Thymus (tissue), 11 donors: ENCODE measurements around the gene NR2F1-AS1. TPM values are rescaled to one million over a fixed set of nuclear protein-coding genes. Genes with fewer than 3 reads are reported as not detected.
"Not testable (repeated sequence)": the region's sequence is repeated elsewhere in the genome, so short reads cannot be mapped to it uniquely, and the experiment has no call there.

ENCODE experiments used
- DNase-seq, 9 donors: peaks; one replicate each; pipeline ENCODE4 v3.0.0-alpha.2; 2013; ENCODE audit warnings: low spot score in 9 of 9, low read depth in 6 of 9, missing footprints in 1 of 9
- H3K27ac ChIP-seq, 2 donors: one replicate each; pipeline ENCODE4 v1.5.1; 2013; ENCODE audit warnings: control low read depth in 1 of 2, low read depth in 1 of 2, low read length in 1 of 2, mild to moderate bottlenecking in 1 of 2, moderate library complexity in 1 of 2
- H3K27me3 ChIP-seq, 2 donors: one replicate each; pipeline ENCODE4 v1.5.1; 2013; ENCODE audit warnings: low read length in 1 of 2; ENCODE audit not compliant: control insufficient read depth in 2 of 2, insufficient read depth in 1 of 2
- H3K36me3 ChIP-seq, 2 donors: one replicate each; pipeline ENCODE4 v1.5.1; 2013; ENCODE audit warnings: low read length in 1 of 2, mild to moderate bottlenecking in 1 of 2, moderate library complexity in 1 of 2; ENCODE audit not compliant: control insufficient read depth in 2 of 2, insufficient read depth in 2 of 2
- H3K4me1 ChIP-seq, 2 donors: one replicate each; pipeline ENCODE4 v1.5.1; 2013; ENCODE audit warnings: low read length in 2 of 2; ENCODE audit not compliant: control insufficient read depth in 2 of 2, insufficient read depth in 2 of 2
- H3K4me3 ChIP-seq, 2 donors: one replicate each; pipeline ENCODE4 v1.5.1; 2013; ENCODE audit warnings: low read length in 2 of 2, control low read depth in 1 of 2, mild to moderate bottlenecking in 1 of 2
- H3K9me3 ChIP-seq, 2 donors: one replicate each; pipeline ENCODE4 v1.5.1; 2013; ENCODE audit warnings: low read length in 1 of 2, mild to moderate bottlenecking in 1 of 2; ENCODE audit not compliant: control insufficient read depth in 2 of 2, insufficient read depth in 1 of 2
- WGBS: extraction: QIAGEN DNeasy Blood & Tissue Kit; methylation state at CpG from one replicate; pipeline ENCODE4 v1.1.7; 2013; 5-methylcytosine and 5-hydroxymethylcytosine counted together
- polyA plus RNA-seq: library from polyadenylated mRNA; stranded (reverse); fragments of 200-250 nt; gene quantifications from one replicate; pipeline ENCODE4 v1.2.3, GENCODE V29; 2013
- total RNA-seq: library from RNA; stranded (reverse); fragments of 120-200 nt; gene quantifications from one replicate; pipeline ENCODE4 v1.2.4, GENCODE V29; 2013
- donor health status: healthy.

NR2F1-AS1 gene
- total and polyA plus RNA-seq, 2 donors: 2.0 to 5.0 TPM

GRCh38 chr5:93401634-93402213 lies 179.3 kb downstream of the NR2F1-AS1 start:
- 84% methylated on average over 3 of the region's 3 CpGs for WGBS
- peaks cover 0 to 5% of the 10 kb centered on the region in 2 donors for H3K9me3 ChIP-seq
- DNase-seq: no peak
- no peak overlapping the region for H3K4me3 ChIP-seq
- no peaks in the 10 kb centered on the region for H3K36me3 ChIP-seq
- H3K4me1 ChIP-seq: no peaks in the 10 kb centered on the region
- H3K27me3 ChIP-seq: no peaks in the 10 kb centered on the region
- H3K27ac ChIP-seq: no peak overlapping the region

GRCh38 chr5:93399675-93400074 lies 181.3 kb downstream of the NR2F1-AS1 start:
- Histone ChIP-seq H3K27ac (no peak overlapping the region), H3K36me3 (no peaks in the 10 kb centered on the region), H3K9me3 (peaks cover 0 to 9% of the 10 kb centered on the region in 2 donors), H3K4me3 (no peak overlapping the region), H3K27me3 (no peaks in the 10 kb centered on the region), H3K4me1 (no peaks in the 10 kb centered on the region)
- no peak for DNase-seq
- 70% methylated on average over 3 of the region's 3 CpGs for WGBS

- no peak for DNase-seq
- H3K27ac ChIP-seq: no peak overlapping the region
- WGBS: 98% methylated on average over 1 of the region's 1 CpG
- no peaks in the 10 kb centered on the region for H3K36me3 ChIP-seq
- H3K9me3 ChIP-seq: peaks cover 0 to 9% of the 10 kb centered on the region in 2 donors
- H3K4me3 ChIP-seq: no peak overlapping the region
- H3K4me1 ChIP-seq: no peaks in the 10 kb centered on the region
- H3K27me3 ChIP-seq: no peaks in the 10 kb centered on the region
These were observed 185.0 kb downstream of the NR2F1-AS1 start for GRCh38 chr5:93395971-93396379.

GRCh38 chr5:93395010-93395409 lies 186.0 kb downstream of the NR2F1-AS1 start:
- Histone ChIP-seq H3K36me3 (no peaks in the 10 kb centered on the region), H3K9me3 (peaks cover 0 to 9% of the 10 kb centered on the region in 2 donors), H3K4me3 (no peak overlapping the region), H3K27ac (no peak overlapping the region), H3K4me1 (no peaks in the 10 kb centered on the region), H3K27me3 (no peaks in the 10 kb centered on the region)
- 91% methylated on average over 1 of the region's 1 CpG for WGBS
- DNase-seq: no peak

- 97% methylated on average over 2 of the region's 2 CpGs for WGBS
- Histone ChIP-seq H3K4me3 (no peak overlapping the region), H3K4me1 (no peaks in the 10 kb centered on the region), H3K27ac (no peak overlapping the region), H3K27me3 (no peaks in the 10 kb centered on the region), H3K36me3 (no peaks in the 10 kb centered on the region), H3K9me3 (peaks cover 0 to 9% of the 10 kb centered on the region in 2 donors)
- DNase-seq: no peak
These were observed 186.7 kb downstream of the NR2F1-AS1 start for GRCh38 chr5:93394301-93394700.

GRCh38 chr5:93391169-93391568 lies 189.8 kb downstream of the NR2F1-AS1 start:
- H3K36me3 ChIP-seq, DNase-seq, H3K4me3 ChIP-seq, H3K4me1 ChIP-seq, H3K9me3 ChIP-seq, H3K27ac ChIP-seq, H3K27me3 ChIP-seq: not testable (repeated sequence)
- 95% methylated on average over 2 of the region's 2 CpGs for WGBS

- Histone ChIP-seq H3K4me3 (no peak overlapping the region), H3K27me3 (no peaks in the 10 kb centered on the region), H3K27ac (no peak overlapping the region), H3K9me3 (no peaks in the 10 kb centered on the region), H3K4me1 (no peaks in the 10 kb centered on the region), H3K36me3 (no peaks in the 10 kb centered on the region)
- no peak for DNase-seq
- 94% methylated on average over 2 of the region's 2 CpGs for WGBS
These were observed 195.4 kb downstream of the NR2F1-AS1 start for GRCh38 chr5:93385655-93386054.

- no peaks in the 10 kb centered on the region for H3K4me1 ChIP-seq
- no peaks in the 10 kb centered on the region for H3K27me3 ChIP-seq
- DNase-seq: no peak
- H3K27ac ChIP-seq: no peak overlapping the region
- no peaks in the 10 kb centered on the region for H3K9me3 ChIP-seq
- no peaks in the 10 kb centered on the region for H3K36me3 ChIP-seq
- H3K4me3 ChIP-seq: no peak overlapping the region
- WGBS: 92% methylated on average over 3 of the region's 3 CpGs
These were observed 196.0 kb downstream of the NR2F1-AS1 start for GRCh38 chr5:93384995-93385394.

- WGBS: 95% methylated on average over 4 of the region's 4 CpGs
- H3K9me3 ChIP-seq: no peaks in the 10 kb centered on the region
- no peak for DNase-seq
- H3K4me1 ChIP-seq: no peaks in the 10 kb centered on the region
- H3K4me3 ChIP-seq: no peak overlapping the region
- H3K36me3 ChIP-seq: no peaks in the 10 kb centered on the region
- no peak overlapping the region for H3K27ac ChIP-seq
- no peaks in the 10 kb centered on the region for H3K27me3 ChIP-seq
These were observed 197.0 kb downstream of the NR2F1-AS1 start for GRCh38 chr5:93384026-93384425.
